ENCODE data around the gene DTX4. TPM values are rescaled to one million over a fixed set of nuclear protein-coding genes. Genes with fewer than 3 reads are reported as not detected.

Gene DTX4
- polyA plus RNA-seq, 1 donor from 2014 or later = 31.4 TPM

- H3K4me3 ChIP-seq (ENCODE audit: low read length) = no peak overlapping the region
- no peaks in the 10 kb centered on the region for H3K9me2 ChIP-seq (ENCODE audit: insufficient read depth, low read length)
- H3K9ac ChIP-seq (ENCODE audit: low read length) = no peak overlapping the region
- H3K36me3 ChIP-seq (ENCODE audit: insufficient read depth, low read length) = peaks cover 9% of the 10 kb centered on the region
- H3K4me2 ChIP-seq (ENCODE audit: low read length) = no peak overlapping the region
- H2AFZ ChIP-seq (ENCODE audit: low read depth, low read length) = no peak overlapping the region
- no peaks in the 10 kb centered on the region for H3K9me3 ChIP-seq (ENCODE audit: low read length)
- no peaks in the 10 kb centered on the region for H4K20me1 ChIP-seq (ENCODE audit: insufficient read depth)
- TF ChIP-seq TAF1 (IDR thresholded peaks at IDR 0.05; ENCODE audit: low read depth) = no peak
- TF ChIP-seq REST (IDR thresholded peaks at IDR 0.05; ENCODE audit: borderline replicate concordance) = no peak
- TF ChIP-seq RAD21 (conservative IDR thresholded peaks at IDR 0.05) = no peak
- TF ChIP-seq CTCF (IDR thresholded peaks at IDR 0.05; ENCODE audit: poor library complexity, severe bottlenecking) = no peak
- no peak for TF ChIP-seq EP300 (conservative IDR thresholded peaks at IDR 0.05; ENCODE audit: poor library complexity, severe bottlenecking)
- TF ChIP-seq MXI1 (conservative IDR thresholded peaks at IDR 0.05; ENCODE audit: poor library complexity, severe bottlenecking) = no peak
- no peak for TF ChIP-seq EZH2 (IDR thresholded peaks at IDR 0.05; ENCODE audit: borderline replicate concordance, insufficient read depth, low read length, poor library complexity, severe bottlenecking)
- no peak for TF ChIP-seq POLR2AphosphoS5 (IDR thresholded peaks at IDR 0.05)
- no peak for TF ChIP-seq SMC3 (conservative IDR thresholded peaks at IDR 0.05; ENCODE audit: poor library complexity)
- no peak overlapping the region for H3K27ac ChIP-seq (ENCODE audit: low read length)
- no peaks in the 10 kb centered on the region for H3K27me3 ChIP-seq (ENCODE audit: insufficient read depth, low read depth, low read length)
- no peaks in the 10 kb centered on the region for H3K79me2 ChIP-seq (replicated peaks; ENCODE audit: insufficient read depth, low read length)
- no peaks in the 10 kb centered on the region for H3F3A ChIP-seq (ENCODE audit: insufficient read depth, low read length, poor library complexity, severe bottlenecking)
These were observed 37.0 kb downstream of the DTX4 start for GRCh38 chr11:59208956-59209355.

- no peak overlapping the region for H3K4me3 ChIP-seq (ENCODE audit: low read length)
- H3K79me2 ChIP-seq (replicated peaks; ENCODE audit: insufficient read depth, low read length) = no peaks in the 10 kb centered on the region
- H3K27ac ChIP-seq (ENCODE audit: low read length) = no peak overlapping the region
- no peaks in the 10 kb centered on the region for H3K9me3 ChIP-seq (ENCODE audit: low read length)
- no peaks in the 10 kb centered on the region for H3K9me2 ChIP-seq (ENCODE audit: insufficient read depth, low read length)
- H3F3A ChIP-seq (ENCODE audit: insufficient read depth, low read length, poor library complexity, severe bottlenecking) = no peaks in the 10 kb centered on the region
- no peaks in the 10 kb centered on the region for H3K36me3 ChIP-seq (ENCODE audit: insufficient read depth, low read length)
- no peaks in the 10 kb centered on the region for H4K20me1 ChIP-seq (ENCODE audit: insufficient read depth)
- no peak overlapping the region for H3K4me2 ChIP-seq (ENCODE audit: low read length)
- no peak overlapping the region for H2AFZ ChIP-seq (ENCODE audit: low read depth, low read length)
- TF ChIP-seq REST (IDR thresholded peaks at IDR 0.05; ENCODE audit: borderline replicate concordance) (no peak), CTCF (IDR thresholded peaks at IDR 0.05; ENCODE audit: poor library complexity, severe bottlenecking) (no peak), TAF1 (IDR thresholded peaks at IDR 0.05; ENCODE audit: low read depth) (no peak), EP300 (conservative IDR thresholded peaks at IDR 0.05; ENCODE audit: poor library complexity, severe bottlenecking) (no peak)
- H3K9ac ChIP-seq (ENCODE audit: low read length) = no peak overlapping the region
- H3K27me3 ChIP-seq (ENCODE audit: insufficient read depth, low read depth, low read length) = no peaks in the 10 kb centered on the region
These were observed 40.3 kb downstream of the DTX4 start for GRCh38 chr11:59212222-59212621.
